GM21390 (cell line): ENCODE measurements around the gene TSPAN18.

Source experiments
- ATAC-seq: cut with Tn5 transposase; IDR thresholded peaks from one replicate; pipeline ENCODE4 v1.9.1; 2021; ENCODE audit not compliant: unreplicated experiment

The TSPAN18 gene

GRCh38 chr11:44936525-44936924 lies 209.8 kb downstream of the TSPAN18 start:
- ATAC-seq = peak; percentile 74

DNA sequence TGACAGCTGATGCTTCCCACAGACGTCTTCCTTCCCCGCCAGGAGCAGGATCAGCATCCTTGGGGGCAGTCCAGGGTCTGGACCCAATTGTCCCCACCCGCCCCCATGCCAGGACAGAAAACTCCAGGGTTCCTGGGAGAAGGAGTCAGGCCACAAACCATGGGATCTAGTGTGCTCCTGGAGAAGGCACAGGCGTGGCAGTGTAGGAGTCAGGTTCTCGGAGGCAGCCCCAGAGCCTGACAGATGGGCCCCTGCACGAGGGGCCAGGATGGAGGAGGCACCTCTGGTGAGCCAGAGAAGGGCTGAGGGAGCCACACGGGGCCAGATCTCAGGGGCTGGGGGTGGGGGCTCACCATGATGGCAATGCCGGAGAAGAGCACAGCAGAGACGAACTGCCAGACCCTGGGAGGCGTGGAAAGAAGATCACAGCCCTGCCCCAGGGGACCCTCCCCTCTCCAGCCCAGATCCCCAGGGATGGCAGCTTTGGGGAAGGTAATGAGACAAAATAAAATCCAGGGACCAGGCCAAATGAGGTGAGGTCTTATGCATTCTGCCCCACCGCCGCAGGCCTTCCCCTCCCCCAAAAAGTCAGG lies 210.3 kb downstream of the TSPAN18 start:
- no peak for ATAC-seq

- no peak for ATAC-seq
Observed at GRCh38 chr11:44938066-44938691, 211.4 kb downstream of the TSPAN18 start.

DNA sequence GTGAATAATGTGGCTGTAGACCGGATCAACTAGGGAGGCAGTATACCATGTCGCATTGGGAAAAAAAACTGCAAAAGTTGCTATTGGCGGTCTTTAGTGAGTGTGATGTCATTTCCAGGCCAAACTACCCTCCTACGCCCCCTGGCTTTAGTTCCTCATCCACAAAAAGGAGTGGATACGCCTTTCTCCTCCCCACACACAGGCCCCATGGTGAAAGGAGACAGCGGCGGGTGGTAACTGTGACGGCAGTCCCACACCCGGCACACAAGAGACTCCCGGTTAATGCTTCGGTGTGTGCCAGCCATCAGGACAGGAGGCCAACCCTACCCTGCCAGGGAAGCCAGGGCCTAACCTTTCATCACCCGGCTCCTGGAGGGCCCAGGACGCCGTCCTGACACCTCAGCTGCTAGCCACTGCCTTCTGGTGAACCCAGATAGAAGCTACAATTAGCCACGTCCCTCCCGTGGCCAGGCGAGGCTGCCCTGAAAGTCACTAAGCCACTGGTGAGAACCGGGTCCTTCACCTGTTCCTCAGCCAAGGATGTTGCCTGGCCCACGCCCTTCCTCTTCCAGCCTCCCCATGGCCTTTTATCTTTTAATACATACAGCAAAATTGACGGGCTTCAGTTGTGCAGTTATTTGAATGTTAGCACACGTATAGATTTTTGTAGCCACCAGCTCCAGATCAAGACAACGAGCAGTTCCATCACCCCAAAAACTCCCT lies 213.1 kb downstream of the TSPAN18 start:
- no peak for ATAC-seq

GRCh38 chr11:44940404-44940803 lies 213.6 kb downstream of the TSPAN18 start:
- ATAC-seq = no peak

- ATAC-seq = no peak
Observed at GRCh38 chr11:44940835-44941234, 214.1 kb downstream of the TSPAN18 start.

DNA sequence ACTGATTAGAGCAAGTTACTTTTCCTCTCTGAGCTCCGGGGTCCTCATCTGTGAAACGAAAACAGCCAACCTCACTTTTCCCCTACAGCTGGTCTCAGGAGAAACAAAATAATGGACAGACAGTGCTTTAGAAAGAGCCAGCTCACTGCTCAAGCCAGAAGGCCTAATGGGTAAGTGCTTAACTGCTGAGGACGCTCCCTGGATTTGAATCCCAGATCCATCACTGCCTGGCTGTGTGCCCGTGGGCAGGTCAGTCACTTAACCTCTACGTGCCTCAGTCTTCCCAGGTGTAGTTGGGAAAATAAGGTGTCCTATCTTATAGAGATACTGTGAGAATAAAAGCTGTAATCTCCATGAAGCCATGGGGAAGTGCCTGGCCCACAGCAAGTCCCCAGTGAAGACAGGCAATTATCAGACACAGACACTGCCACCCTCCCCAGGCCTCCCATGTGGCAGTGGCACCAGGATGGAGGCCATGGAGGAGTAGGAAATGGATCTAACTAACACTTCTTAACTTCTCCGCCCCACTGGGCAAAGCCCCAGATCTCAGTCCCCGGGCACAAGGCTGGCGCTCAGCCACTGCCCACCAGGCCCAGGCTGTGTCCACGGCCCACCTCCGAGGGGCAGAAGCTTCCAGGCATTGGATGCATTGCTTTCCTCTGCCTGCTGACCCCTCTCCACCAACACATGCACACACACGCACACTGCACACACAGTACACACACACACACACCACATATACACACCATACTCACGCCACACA lies 214.7 kb downstream of the TSPAN18 start:
- ATAC-seq = no peak

DNA sequence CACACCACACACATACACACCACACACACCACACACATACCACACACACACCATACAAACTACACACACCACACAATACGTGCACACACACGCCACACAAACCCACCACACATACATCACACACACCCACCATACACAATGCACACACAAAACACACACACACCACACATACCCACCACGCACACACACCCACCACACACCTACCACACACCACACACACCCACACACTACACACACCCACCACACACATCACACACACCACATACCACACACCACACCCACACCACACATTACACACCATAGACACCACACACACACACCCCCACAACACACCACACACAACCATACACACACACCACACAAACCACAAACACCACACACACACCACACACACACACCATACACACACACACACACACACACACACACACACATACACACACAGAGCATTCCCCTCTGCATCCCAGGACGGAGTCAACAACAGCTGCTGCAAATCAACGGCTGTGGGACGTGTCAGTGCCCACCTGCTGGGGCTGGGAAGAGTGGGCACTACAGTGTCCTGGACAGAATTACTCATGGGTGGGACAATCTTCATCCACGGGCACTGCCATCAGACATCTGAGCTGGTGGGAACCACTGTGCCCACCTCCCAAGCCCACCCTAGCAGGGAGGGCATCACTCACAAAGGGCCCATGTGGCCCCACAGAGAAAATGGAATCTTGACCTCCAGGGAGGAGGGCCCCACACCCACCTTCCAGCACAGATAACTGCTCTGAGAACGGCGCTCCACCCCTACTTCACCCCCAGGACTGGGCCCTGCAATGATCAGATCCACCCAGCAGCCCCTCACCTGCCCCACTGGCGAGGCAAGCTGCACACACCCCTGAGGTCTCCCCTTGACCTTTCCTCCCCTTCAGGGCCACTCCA lies 215.5 kb downstream of the TSPAN18 start:
- no peak for ATAC-seq

- ATAC-seq = peak; percentile 43
Observed at GRCh38 chr11:44943118-44943517, 216.4 kb downstream of the TSPAN18 start.

GRCh38 chr11:44943696-44944095 lies 216.9 kb downstream of the TSPAN18 start:
- no peak for ATAC-seq

GRCh38 chr11:44944181-44944852 lies 217.6 kb downstream of the TSPAN18 start:
- no peak for ATAC-seq

GRCh38 chr11:44944853-44945235 lies 218.1 kb downstream of the TSPAN18 start:
- no peak for ATAC-seq

- ATAC-seq = no peak
Observed at GRCh38 chr11:44945666-44946065, 218.9 kb downstream of the TSPAN18 start.

GRCh38 chr11:44946263-44946662 lies 219.5 kb downstream of the TSPAN18 start:
- ATAC-seq = no peak

DNA sequence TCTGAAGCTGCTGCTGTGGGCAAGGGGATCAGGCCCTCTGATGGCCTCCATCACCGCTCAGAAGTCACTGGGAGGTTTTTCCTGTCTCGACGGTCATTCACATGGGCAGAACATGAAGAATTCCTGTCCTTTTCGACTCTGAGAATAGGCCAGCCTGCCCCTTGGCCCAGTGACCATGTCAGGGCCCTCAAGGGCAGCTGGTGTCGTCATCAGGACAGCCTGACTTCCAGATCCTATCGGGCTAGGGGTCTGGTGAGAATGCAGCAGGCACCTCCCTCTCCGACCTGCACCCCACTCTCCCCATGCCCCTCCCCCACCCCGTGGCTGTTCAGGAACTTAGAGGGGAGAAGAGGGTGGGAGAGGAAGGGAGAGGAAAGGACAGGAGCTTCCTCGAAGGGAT lies 220.4 kb downstream of the TSPAN18 start:
- no peak for ATAC-seq

GRCh38 chr11:44948155-44948554 lies 221.4 kb downstream of the TSPAN18 start:
- ATAC-seq = no peak

GRCh38 chr11:44949160-44950030 lies 222.6 kb downstream of the TSPAN18 start:
- ATAC-seq = no peak

- no peak for ATAC-seq
Observed at GRCh38 chr11:44950031-44950624, 223.4 kb downstream of the TSPAN18 start.
